ENCODE results near the gene AK5. TPM values are rescaled to one million over a fixed set of nuclear protein-coding genes. Genes with fewer than 3 reads are reported as not detected.

The AK5 gene
- total and polyA plus RNA-seq, 3 donors from 2014 or later = 28.0 to 40.4 (median 28.7) TPM

GRCh38 chr1:77539519-77540142 is 257.8 kb downstream of the AK5 start:
- TF ChIP-seq CTCF (IDR thresholded peaks at IDR 0.05) = no peak
- TF ChIP-seq POLR2A (IDR thresholded peaks at IDR 0.05) = no peak
- intact Hi-C loops (cut with DNase I; ENCODE audit: low total_unique reads) = loop anchor here (10.0 kb wide), 1 partner anchor 395 kb away; no protein-coding TSS in a partner anchor
- no peaks in the 10 kb centered on the region for H3K27me3 ChIP-seq
- no peak overlapping the region for H3K27ac ChIP-seq
- H3K4me1 ChIP-seq = no peaks in the 10 kb centered on the region
- 78 to 88% methylated on average over 4 of the region's 4 CpGs for WGBS, 2 donors
- no peaks in the 10 kb centered on the region for H3K36me3 ChIP-seq (ENCODE audit: low read depth, missing control alignments)
- no peak overlapping the region for H3K4me3 ChIP-seq
- no peak for DNase-seq
- no peaks in the 10 kb centered on the region for H3K9me3 ChIP-seq

GRCh38 chr1:77540501-77541161 is 258.8 kb downstream of the AK5 start:
- no peak overlapping the region for H3K4me3 ChIP-seq
- H3K36me3 ChIP-seq (ENCODE audit: low read depth, missing control alignments) = no peaks in the 10 kb centered on the region
- intact Hi-C loops (cut with DNase I; ENCODE audit: low total_unique reads) = no loop called here
- no peaks in the 10 kb centered on the region for H3K4me1 ChIP-seq
- TF ChIP-seq CTCF (IDR thresholded peaks at IDR 0.05) = no peak
- no peak for TF ChIP-seq POLR2A (IDR thresholded peaks at IDR 0.05)
- no peak for DNase-seq
- no peak overlapping the region for H3K27ac ChIP-seq
- H3K9me3 ChIP-seq = no peaks in the 10 kb centered on the region
- 92 to 93% methylated on average over 6 of the region's 6 CpGs for WGBS, 2 donors
- H3K27me3 ChIP-seq = no peaks in the 10 kb centered on the region

GRCh38 chr1:77541162-77541545 is 259.3 kb downstream of the AK5 start:
- WGBS, 2 donors = 91 to 96% methylated on average over 5 of the region's 5 CpGs
- DNase-seq = no peak
- intact Hi-C loops (cut with DNase I; ENCODE audit: low total_unique reads) = no loop called here

GRCh38 chr1:77542813-77543420 is 261.1 kb downstream of the AK5 start:
- 51 to 62% methylated on average over 3 of the region's 3 CpGs for WGBS, 2 donors
- no peaks in the 10 kb centered on the region for H3K27me3 ChIP-seq
- intact Hi-C loops (cut with DNase I; ENCODE audit: low total_unique reads) = no loop called here
- no peaks in the 10 kb centered on the region for H3K36me3 ChIP-seq (ENCODE audit: low read depth, missing control alignments)
- H3K9me3 ChIP-seq = no peaks in the 10 kb centered on the region
- H3K4me3 ChIP-seq = no peak overlapping the region
- H3K27ac ChIP-seq = no peak overlapping the region
- H3K4me1 ChIP-seq = no peaks in the 10 kb centered on the region
- no peak for DNase-seq
- TF ChIP-seq CTCF (IDR thresholded peaks at IDR 0.05) = no peak
- TF ChIP-seq POLR2A (IDR thresholded peaks at IDR 0.05) = no peak

More at GRCh38 chr1:77541162-77541545, 259.3 kb downstream of the AK5 start:
- Histone ChIP-seq H3K27ac (no peak overlapping the region), H3K27me3 (no peaks in the 10 kb centered on the region), H3K36me3 (ENCODE audit: low read depth, missing control alignments) (no peaks in the 10 kb centered on the region), H3K4me1 (no peaks in the 10 kb centered on the region), H3K9me3 (no peaks in the 10 kb centered on the region), H3K4me3 (no peak overlapping the region)
- TF ChIP-seq CTCF (IDR thresholded peaks at IDR 0.05) (no peak), POLR2A (IDR thresholded peaks at IDR 0.05) (no peak)
